Activated CD8-positive, alpha-beta T cell treated with anti-CD3 and anti-CD28 coated beads for 36 hours (primary cell): ENCODE measurements around the gene KIFC1. TPM values are rescaled to one million over a fixed set of nuclear protein-coding genes. Genes with fewer than 3 reads are reported as not detected.

Experiments used
- ATAC-seq: fragments of 200-7000 bp; cut with Tn5 transposase; one replicate; pipeline ENCODE4 v1.10.0; 2021; ENCODE audit warnings: mild to moderate bottlenecking, moderate library complexity
- CTCF ChIA-PET: fragments of 350-600 bp; sonication (Branson Sonifier 250); formaldehyde crosslinking; loops from one replicate; lab custom pipeline; 2021; ENCODE audit warnings: antibody characterized with exemption; lab: Charles Lee
- POLR2A ChIA-PET: fragments of 350-600 bp; sonication (Branson Sonifier 250); formaldehyde crosslinking; loops from one replicate; lab custom pipeline; 2021; ENCODE audit warnings: antibody characterized with exemption; lab: Charles Lee
- DNase-seq: peaks from one replicate; pipeline ENCODE4 v3.0.0-alpha.2; 2020
- H3K27ac Mint-ChIP-seq: one replicate; pipeline ENCODE4 v1.8.0; 2021; ENCODE audit warnings: mild to moderate bottlenecking, mixed read lengths
- H3K27me3 Mint-ChIP-seq: one replicate; pipeline ENCODE4 v1.8.0; 2021; ENCODE audit warnings: mixed read lengths
- H3K36me3 Mint-ChIP-seq: one replicate; pipeline ENCODE4 v1.8.0; 2021; ENCODE audit warnings: low read depth, mixed read lengths
- H3K4me1 Mint-ChIP-seq: one replicate; pipeline ENCODE4 v1.8.0; 2021; ENCODE audit warnings: low read depth, mixed read lengths
- H3K4me3 Mint-ChIP-seq: one replicate; pipeline ENCODE4 v1.8.0; 2021; ENCODE audit warnings: mild to moderate bottlenecking, moderate library complexity, mixed read lengths
- H3K9me3 Mint-ChIP-seq: one replicate; pipeline ENCODE4 v1.8.0; 2021; ENCODE audit warnings: mixed read lengths
- CTCF ChIP-seq: fragments of 200-600 bp; IDR thresholded peaks from one replicate; pipeline ENCODE4 v1.8.0; 2022; ENCODE audit warnings: antibody characterized with exemption, mild to moderate bottlenecking
- intact Hi-C: fragments of 100-400 bp; cut with micrococcal nuclease; formaldehyde crosslinking; loops from one replicate; pipeline ENCODE4 v1.10.0; 2022
- total RNA-seq, 2 experiments: library from RNA; stranded (reverse); gene quantifications; one replicate each; pipeline ENCODE4 v1.2.3, GENCODE V29; 2021

KIFC1 gene
- total RNA-seq, 2 experiments from 2014 or later = 93.4 to 96.0 TPM

GRCh38 chr6:33425668-33426577 lies 34.3 kb downstream of the KIFC1 start:
- Mint-ChIP-seq H3K4me1 (peaks cover 63% of the 10 kb centered on the region), H3K4me3 (peak overlapping the region; percentile 84), H3K9me3 (no peaks in the 10 kb centered on the region), H3K27ac (peak overlapping the region; percentile 90), H3K27me3 (no peaks in the 10 kb centered on the region), H3K36me3 (peaks cover 22% of the 10 kb centered on the region)
- ATAC-seq = peak; percentile 65
- CTCF ChIA-PET = interaction anchor here (0.8 to 2.3 kb wide), 14 partner anchors 10 to 195 kb away, joined by 3 to 10 read pairs (median 3); partner anchors contain the start of genes B3GALT4 and KIFC1
- DNase-seq = peak; percentile 93
- intact Hi-C loops = loop anchor here (5.0 to 10.0 kb wide), 2 partner anchors 34 to 149 kb away; partner anchors contain the start of gene KIFC1
- POLR2A ChIA-PET = interaction anchor here (0.8 to 2.1 kb wide), 20 partner anchors 8 to 155 kb away, joined by 3 to 11 read pairs (median 4); partner anchors contain the start of genes B3GALT4, CUTA, TAPBP and VPS52
- TF ChIP-seq CTCF = peak; percentile 34

- no peaks in the 10 kb centered on the region for H3K27me3 Mint-ChIP-seq
- H3K36me3 Mint-ChIP-seq = peaks cover 22% of the 10 kb centered on the region
- peak overlapping the region; percentile 84 for H3K4me3 Mint-ChIP-seq
- no peaks in the 10 kb centered on the region for H3K9me3 Mint-ChIP-seq
- CTCF ChIA-PET = interaction anchor here (0.9 to 2.3 kb wide), 10 partner anchors 14 to 194 kb away, joined by 3 to 10 read pairs (median 4); partner anchors contain the start of genes B3GALT4 and KIFC1
- TF ChIP-seq CTCF = no peak
- H3K27ac Mint-ChIP-seq = peak overlapping the region; percentile 90
- DNase-seq = peak; percentile 55
- H3K4me1 Mint-ChIP-seq = peaks cover 61% of the 10 kb centered on the region
- intact Hi-C loops = loop anchor here (5.0 to 10.0 kb wide), 2 partner anchors 35 to 148 kb away; partner anchors contain the start of gene KIFC1
- POLR2A ChIA-PET = interaction anchor here (0.5 to 2.1 kb wide), 11 partner anchors 9 to 156 kb away, joined by 3 to 11 read pairs (median 5); partner anchors contain the start of genes CUTA and VPS52
- peak; percentile 14 for ATAC-seq
Measured at GRCh38 chr6:33426590-33427511, 35.2 kb downstream of the KIFC1 start.

GRCh38 chr6:33427585-33428223 lies 36.1 kb downstream of the KIFC1 start:
- TF ChIP-seq CTCF = no peak
- H3K27ac Mint-ChIP-seq = peak overlapping the region; percentile 90
- DNase-seq = peak; percentile 68
- H3K36me3 Mint-ChIP-seq = peaks cover 26% of the 10 kb centered on the region
- no peaks in the 10 kb centered on the region for H3K27me3 Mint-ChIP-seq
- ATAC-seq = no peak
- H3K4me3 Mint-ChIP-seq = peak overlapping the region; percentile 88
- POLR2A ChIA-PET = no interaction called here
- peaks cover 69% of the 10 kb centered on the region for H3K4me1 Mint-ChIP-seq
- intact Hi-C loops = loop anchor here (5.0 to 10.0 kb wide), 2 partner anchors 35 to 147 kb away; partner anchors contain the start of gene KIFC1
- no peaks in the 10 kb centered on the region for H3K9me3 Mint-ChIP-seq
- CTCF ChIA-PET = no interaction called here

GRCh38 chr6:33428224-33428965 lies 36.8 kb downstream of the KIFC1 start:
- H3K4me3 Mint-ChIP-seq = peak overlapping the region; percentile 88
- DNase-seq (peak; percentile 54), ATAC-seq (no peak)
- peaks cover 71% of the 10 kb centered on the region for H3K4me1 Mint-ChIP-seq
- H3K27ac Mint-ChIP-seq = peak overlapping the region; percentile 91
- H3K36me3 Mint-ChIP-seq = peaks cover 27% of the 10 kb centered on the region
- no peaks in the 10 kb centered on the region for H3K27me3 Mint-ChIP-seq
- TF ChIP-seq CTCF = peak; percentile 76
- CTCF ChIA-PET = interaction anchor here (0.6 to 1.1 kb wide), 6 partner anchors 10 to 157 kb away, joined by 3 to 5 read pairs (median 4); partner anchors contain the start of genes CUTA, RPS18 and VPS52
- no peaks in the 10 kb centered on the region for H3K9me3 Mint-ChIP-seq
- POLR2A ChIA-PET = interaction anchor here (1.0 to 3.4 kb wide), 8 partner anchors 10 to 151 kb away, joined by 3 to 46 read pairs (median 4); partner anchors contain the start of genes B3GALT4, CUTA, SYNGAP1 and WDR46
- intact Hi-C loops = loop anchor here (5.0 to 10.0 kb wide), 2 partner anchors 36 to 146 kb away; partner anchors contain the start of gene KIFC1
